K562 (cell line): ENCODE measurements around the gene UBXN11. TPM values are rescaled to one million over a fixed set of nuclear protein-coding genes. Genes with fewer than 3 reads are reported as not detected.

Source experiments
- AFF4 ChIP-seq: sonication (generic); formaldehyde crosslinking; IDR thresholded peaks from 2 replicates; pipeline ENCODE4 v1.8.0; 2023; ENCODE audit warnings: mild to moderate bottlenecking, missing genetic modification reagents
- CEBPG ChIP-seq, 3 experiments: fragments of 200-800 bp in 1 of 3; sonication (Bioruptor generic) in 1 of 3; sonication (generic) in 1 of 3; formaldehyde crosslinking in 1 of 3; IDR thresholded peaks in 2 of 3; conservative IDR thresholded peaks in 1 of 3; 2 replicates each; pipeline versions ENCODE4 v1.6.1 to v1.8.0; 2016 to 2022; ENCODE audit warnings: missing compliant biosample characterization in 2 of 3, missing genetic modification characterization in 2 of 3, mild to moderate bottlenecking in 1 of 3, missing genetic modification reagents in 1 of 3
- E2F6 ChIP-seq, 2 experiments: IDR thresholded peaks; 2 replicates each; pipeline ENCODE4 v1.6.1; 2011; ENCODE audit warnings: borderline replicate concordance in 1 of 2, control low read depth in 1 of 2, low read depth in 1 of 2, low read length in 1 of 2, mild to moderate bottlenecking in 1 of 2, mixed read lengths in 1 of 2, moderate library complexity in 1 of 2; ENCODE audit not compliant: insufficient read depth in 1 of 2, insufficient read length in 1 of 2, poor library complexity in 1 of 2, severe bottlenecking in 1 of 2; ENCODE audit errors: extremely low read depth in 1 of 2
- HDAC1 ChIP-seq, 2 experiments: fragments of 450-650 bp; IDR thresholded peaks; 2 replicates each; pipeline ENCODE4 v1.6.1; 2016 to 2017; ENCODE audit warnings: inconsistent platforms in 1 of 2, mild to moderate bottlenecking in 1 of 2, moderate library complexity in 1 of 2
- KDM1A ChIP-seq, 2 experiments: fragments of 450-650 bp; IDR thresholded peaks; 2 replicates each; pipeline ENCODE4 v1.6.1; 2016; ENCODE audit warnings: mild to moderate bottlenecking in 2 of 2
- NCOA2 ChIP-seq, 2 experiments: fragments of 450-650 bp; IDR thresholded peaks; 2 replicates each; pipeline ENCODE4 v1.6.1; 2018; ENCODE audit warnings: mild to moderate bottlenecking in 2 of 2, moderate library complexity in 1 of 2; ENCODE audit not compliant: partially characterized antibody in 2 of 2
- PRMT5 ChIP-seq: sonication (generic); formaldehyde crosslinking; IDR thresholded peaks from 2 replicates; pipeline ENCODE4 v1.5.0; 2020; ENCODE audit warnings: missing genetic modification reagents
- SMARCE1 ChIP-seq: fragments of 450-650 bp; IDR thresholded peaks from 2 replicates; pipeline ENCODE4 v1.7.1; 2016; ENCODE audit warnings: mild to moderate bottlenecking
- THRB ChIP-seq: fragments of 450-650 bp; formaldehyde crosslinking; conservative IDR thresholded peaks from 2 replicates; pipeline ENCODE4 v1.4.0; 2022; ENCODE audit warnings: mild to moderate bottlenecking, missing genetic modification characterization
- ZBTB7A ChIP-seq: IDR thresholded peaks from 2 replicates; pipeline ENCODE4 v1.6.1; 2011; ENCODE audit warnings: low read depth, mild to moderate bottlenecking, low read length, moderate library complexity, borderline replicate concordance; ENCODE audit not compliant: control insufficient read depth
- ZNF12 ChIP-seq: sonication (generic); formaldehyde crosslinking; IDR thresholded peaks from 2 replicates; pipeline ENCODE4 v1.4.0; 2020; ENCODE audit warnings: mild to moderate bottlenecking, missing genetic modification reagents
- ZNF212 ChIP-seq: fragments of 450-650 bp; formaldehyde crosslinking; IDR thresholded peaks from 2 replicates; pipeline ENCODE4 v1.4.0; 2020; ENCODE audit warnings: mild to moderate bottlenecking
- ZNF263 ChIP-seq: sonication (generic); formaldehyde crosslinking; IDR thresholded peaks from 2 replicates; pipeline ENCODE4 v1.8.0; 2022; ENCODE audit warnings: mild to moderate bottlenecking, missing genetic modification reagents, borderline replicate concordance
- ZNF79 ChIP-seq: fragments of 250-450 bp; sonication (Bioruptor Pico); IDR thresholded peaks from 2 replicates; pipeline ENCODE4 v1.4.0; 2020; ENCODE audit warnings: low read depth, mild to moderate bottlenecking, moderate library complexity
- polyA plus RNA-seq, 8 experiments: library from polyadenylated mRNA; depleted of rRNA in 4 of 8; stranded (reverse) in 5 of 8; unstranded in 3 of 8; fragments of >200 nt; fragmentation: Nextera tagmentation in 2 of 8; fragmentation: Illumina TruSeq in 1 of 8; extraction: Ambion mirVana in 2 of 8; extraction: Trizol in 1 of 8; gene quantifications; 2 replicates each; pipeline versions ENCODE4 v1.2.1 to v1.2.3, GENCODE V29; 2011 to 2014; ENCODE audit warnings: inconsistent platforms in 1 of 8, missing spikeins in 1 of 8
- total RNA-seq, 7 experiments: library from RNA; depleted of rRNA in 6 of 7; stranded (reverse); fragments of >200 nt in 6 of 7; fragmentation: Illumina TruSeq in 2 of 7; extraction: Trizol in 2 of 7; gene quantifications; 2 replicates each; pipeline versions ENCODE4 v1.2.1 to v1.2.3, GENCODE V29; 2011 to 2021; ENCODE audit warnings: low replicate concordance in 1 of 7
- TF ChIP-seq, protein P1 (sequence below), 2 experiments: fragments of 450-650 bp; IDR thresholded peaks; 2 replicates each; pipeline ENCODE4 v1.6.1; 2016
- TF ChIP-seq, protein P2 (sequence below): fragments of 450-650 bp; formaldehyde crosslinking; IDR thresholded peaks from 2 replicates; pipeline ENCODE4 v1.4.0; 2022; ENCODE audit warnings: missing genetic modification characterization

Gene UBXN11
- total and polyA plus RNA-seq, 9 of the 15 experiments (the other 6 are each of a cell fraction or from before 2014, with no cell fraction given) = 0.48 to 34.3 (median 11.3) TPM

- TF ChIP-seq AFF4 (peak; percentile 8; the same call in 1 of the 2 replicates), PRMT5 (CRISPR knock-in tag) (no peak), NCOA2 (IDR thresholded peaks at IDR 0.05; ENCODE audit: partially characterized antibody in 2 of 2) (no peak), ZNF79 (CRISPR knock-in tag) (no peak), ZBTB7A (peak; percentile 42; the same call in 1 of the 2 replicates), E2F6 (IDR thresholded peaks at IDR 0.05; ENCODE audit: borderline replicate concordance in 1 of 2, extremely low read depth in 1 of 2, insufficient read depth in 1 of 2, insufficient read length in 1 of 2, low read depth in 1 of 2, low read length in 1 of 2, poor library complexity in 1 of 2, severe bottlenecking in 1 of 2) (no peak), ZNF12 (CRISPR knock-in tag) (no peak), ZNF212 (no peak), CEBPG (CRISPR knock-in tag; IDR thresholded peaks at IDR 0.05) (no peak), CEBPG (tag; conservative IDR thresholded peaks at IDR 0.05 in 1 of 2, IDR thresholded peaks at IDR 0.05 in 1 of 2) (peak; percentile 90 to 94), KDM1A (IDR thresholded peaks at IDR 0.05) (no peak), SMARCE1 (peak; percentile 27; the same call in 1 of the 2 replicates), HDAC1 (IDR thresholded peaks at IDR 0.05) (peak in 1 of 2 experiments; percentile 17; a peak in 2 of 4 replicates), ZNF263 (CRISPR knock-in tag) (peak; percentile 95), THRB (0 out of 2 replicates have a peak, but pooled peaks have one; percentile 60)
- TF ChIP-seq, protein P1, sequence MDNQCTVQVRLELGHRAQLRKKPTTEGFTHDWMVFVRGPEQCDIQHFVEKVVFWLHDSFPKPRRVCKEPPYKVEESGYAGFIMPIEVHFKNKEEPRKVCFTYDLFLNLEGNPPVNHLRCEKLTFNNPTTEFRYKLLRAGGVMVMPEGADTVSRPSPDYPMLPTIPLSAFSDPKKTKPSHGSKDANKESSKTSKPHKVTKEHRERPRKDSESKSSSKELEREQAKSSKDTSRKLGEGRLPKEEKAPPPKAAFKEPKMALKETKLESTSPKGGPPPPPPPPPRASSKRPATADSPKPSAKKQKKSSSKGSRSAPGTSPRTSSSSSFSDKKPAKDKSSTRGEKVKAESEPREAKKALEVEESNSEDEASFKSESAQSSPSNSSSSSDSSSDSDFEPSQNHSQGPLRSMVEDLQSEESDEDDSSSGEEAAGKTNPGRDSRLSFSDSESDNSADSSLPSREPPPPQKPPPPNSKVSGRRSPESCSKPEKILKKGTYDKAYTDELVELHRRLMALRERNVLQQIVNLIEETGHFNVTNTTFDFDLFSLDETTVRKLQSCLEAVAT (IDR thresholded peaks at IDR 0.05) = 0 out of 4 replicates have a peak, but pooled peaks have one; percentile 35 to 46
- TF ChIP-seq, protein P2, sequence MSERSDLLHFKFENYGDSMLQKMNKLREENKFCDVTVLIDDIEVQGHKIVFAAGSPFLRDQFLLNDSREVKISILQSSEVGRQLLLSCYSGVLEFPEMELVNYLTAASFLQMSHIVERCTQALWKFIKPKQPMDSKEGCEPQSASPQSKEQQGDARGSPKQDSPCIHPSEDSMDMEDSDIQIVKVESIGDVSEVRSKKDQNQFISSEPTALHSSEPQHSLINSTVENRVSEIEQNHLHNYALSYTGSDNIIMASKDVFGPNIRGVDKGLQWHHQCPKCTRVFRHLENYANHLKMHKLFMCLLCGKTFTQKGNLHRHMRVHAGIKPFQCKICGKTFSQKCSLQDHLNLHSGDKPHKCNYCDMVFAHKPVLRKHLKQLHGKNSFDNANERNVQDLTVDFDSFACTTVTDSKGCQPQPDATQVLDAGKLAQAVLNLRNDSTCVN (CRISPR knock-in tag) = peak; percentile 67; the same call in 1 of the 2 replicates
Measured at GRCh38 chr1:26335774-26336476, 29.5 kb upstream of the UBXN11 start (continued).
